GM23338 (cell line): ENCODE data around the gene CACNA2D3. TPM values are rescaled to one million over a fixed set of nuclear protein-coding genes. Genes with fewer than 3 reads are reported as not detected.

Experiments used
- ATAC-seq: fragments of 200-7000 bp; cut with Tn5 transposase; 3 replicates; pipeline ENCODE4 v1.9.1; 2020
- DNase-seq: peaks from one replicate; pipeline ENCODE4 v3.0.0-alpha.2; 2015; ENCODE audit warnings: low spot score
- H2AFZ ChIP-seq: fragments of 200-600 bp; sonication (generic); 2 replicates; pipeline ENCODE4 v1.8.0; 2016; ENCODE audit warnings: antibody characterized with exemption, mild to moderate bottlenecking, moderate library complexity
- H3F3A ChIP-seq: fragments of 200-600 bp; sonication (generic); replicated peaks from 2 replicates; pipeline ENCODE4 v1.8.0; 2017; ENCODE audit warnings: antibody characterized with exemption, mixed run types, low read depth
- H3K27ac ChIP-seq: fragments of 200-600 bp; sonication (generic); 2 replicates; pipeline ENCODE4 v1.6.1; 2016; ENCODE audit warnings: low read depth
- H3K27me3 ChIP-seq: fragments of 200-600 bp; sonication (generic); 2 replicates; pipeline ENCODE4 v1.8.0; 2016; ENCODE audit warnings: mild to moderate bottlenecking, mixed run types, moderate library complexity; ENCODE audit not compliant: insufficient read depth
- H3K36me3 ChIP-seq: fragments of 200-600 bp; sonication (generic); 2 replicates; pipeline ENCODE4 v1.8.0; 2016; ENCODE audit warnings: mild to moderate bottlenecking; ENCODE audit not compliant: insufficient read depth
- H3K4me1 ChIP-seq: fragments of 200-600 bp; sonication (generic); 2 replicates; pipeline ENCODE4 v1.8.0; 2016; ENCODE audit warnings: mild to moderate bottlenecking, moderate library complexity; ENCODE audit not compliant: insufficient read depth
- H3K4me2 ChIP-seq: fragments of 200-600 bp; sonication (generic); 2 replicates; pipeline ENCODE4 v1.7.1; 2017; ENCODE audit warnings: mixed run types
- H3K4me3 ChIP-seq: fragments of 200-600 bp; sonication (generic); 2 replicates; pipeline ENCODE4 v1.6.1; 2016; ENCODE audit warnings: mixed run types
- H3K79me2 ChIP-seq: fragments of 200-600 bp; sonication (generic); replicated peaks from 2 replicates; pipeline ENCODE4 v1.8.0; 2017; ENCODE audit warnings: mild to moderate bottlenecking; ENCODE audit not compliant: insufficient read depth
- H3K9me2 ChIP-seq: fragments of 200-600 bp; sonication (generic); 2 replicates; pipeline ENCODE4 v1.8.0; 2017; ENCODE audit not compliant: insufficient read depth
- H4K20me1 ChIP-seq: fragments of 200-600 bp; sonication (generic); replicated peaks from 2 replicates; pipeline ENCODE4 v1.8.0; 2017; ENCODE audit warnings: mild to moderate bottlenecking; ENCODE audit not compliant: insufficient read depth
- H3K27ac Mint-ChIP-seq: 2 replicates; pipeline ENCODE4 v1.8.0; 2020; ENCODE audit warnings: inconsistent platforms, mild to moderate bottlenecking, moderate library complexity, mixed read lengths
- H3K27me3 Mint-ChIP-seq: 3 replicates; pipeline ENCODE4 v1.8.0; 2022; ENCODE audit warnings: low read depth, mild to moderate bottlenecking, moderate library complexity, mixed read lengths, inconsistent platforms; ENCODE audit not compliant: insufficient read depth, poor library complexity
- H3K36me3 Mint-ChIP-seq: 3 replicates; pipeline ENCODE4 v1.8.0; 2021; ENCODE audit warnings: low read depth, mild to moderate bottlenecking, inconsistent platforms, moderate library complexity, mixed read lengths
- H3K4me1 Mint-ChIP-seq: 3 replicates; pipeline ENCODE4 v1.8.0; 2020; ENCODE audit warnings: mild to moderate bottlenecking, inconsistent platforms, mixed read lengths
- H3K4me3 Mint-ChIP-seq: 3 replicates; pipeline ENCODE4 v1.8.0; 2021; ENCODE audit warnings: moderate library complexity, mild to moderate bottlenecking, inconsistent platforms, mixed read lengths
- H3K9me3 Mint-ChIP-seq: 3 replicates; pipeline ENCODE4 v1.8.0; 2020; ENCODE audit warnings: moderate library complexity, mild to moderate bottlenecking, inconsistent platforms, mixed read lengths
- CREB1 ChIP-seq: fragments of 250-450 bp; sonication (Bioruptor Pico); IDR thresholded peaks from 2 replicates; pipeline ENCODE4 v1.5.0; 2020; ENCODE audit warnings: low read depth, mild to moderate bottlenecking, moderate library complexity
- EZH2 ChIP-seq: fragments of 200-600 bp; sonication (generic); IDR thresholded peaks from one replicate; pipeline ENCODE4 v1.8.0; 2017; ENCODE audit warnings: antibody characterized with exemption, mild to moderate bottlenecking, low read depth; ENCODE audit not compliant: unreplicated experiment
- EZH2phosphoT487 ChIP-seq: fragments of 200-600 bp; sonication (generic); IDR thresholded peaks from one replicate; pipeline ENCODE4 v1.8.1; 2018; ENCODE audit warnings: antibody characterized with exemption; ENCODE audit not compliant: unreplicated experiment
- JUNB ChIP-seq: IDR thresholded peaks from one replicate; pipeline ENCODE4 v1.6.1; 2016; ENCODE audit warnings: antibody characterized with exemption; ENCODE audit not compliant: unreplicated experiment
- NANOG ChIP-seq: IDR thresholded peaks from 2 replicates; pipeline ENCODE4 v1.6.1; 2016; ENCODE audit warnings: antibody characterized with exemption, borderline replicate concordance
- POLR2AphosphoS5 ChIP-seq: IDR thresholded peaks from 2 replicates; pipeline ENCODE4 v1.6.1; 2016; ENCODE audit warnings: antibody characterized with exemption, low read depth
- STAT1 ChIP-seq: IDR thresholded peaks from one replicate; pipeline ENCODE4 v1.6.1; 2016; ENCODE audit warnings: antibody characterized with exemption; ENCODE audit not compliant: unreplicated experiment
- ZNF114 ChIP-seq: fragments of 250-450 bp; sonication (Bioruptor Pico); IDR thresholded peaks from 2 replicates; pipeline ENCODE4 v1.5.0; 2020; ENCODE audit warnings: mild to moderate bottlenecking, moderate library complexity
- ZNF331 ChIP-seq: fragments of 250-450 bp; sonication (Bioruptor Pico); IDR thresholded peaks from 2 replicates; pipeline ENCODE4 v1.5.0; 2020; ENCODE audit warnings: low read depth, mild to moderate bottlenecking, moderate library complexity
- polyA plus RNA-seq: library from polyadenylated mRNA; unstranded; fragments of >200 nt; fragmentation: Nextera tagmentation; extraction: Ambion mirVana; gene quantifications from 2 replicates; pipeline ENCODE4 v1.2.1, GENCODE V29; 2016
- total RNA-seq: library from RNA; depleted of rRNA; stranded (reverse); fragments of >200 nt; shearing (Covaris generic); gene quantifications from 2 replicates; pipeline ENCODE4 v1.2.3, GENCODE V29; 2014
- TF ChIP-seq, protein P1 (sequence below): IDR thresholded peaks from 2 replicates; pipeline ENCODE4 v1.6.1; 2016; ENCODE audit warnings: antibody characterized with exemption
- TF ChIP-seq, protein P2 (sequence below): fragments of 250-450 bp; sonication (Bioruptor Pico); IDR thresholded peaks from 2 replicates; pipeline ENCODE4 v1.5.0; 2020; ENCODE audit warnings: mild to moderate bottlenecking, moderate library complexity

CACNA2D3 gene
- total and polyA plus RNA-seq, 2 experiments from 2014 or later, result 2.2 to 2.3 TPM

DNA sequence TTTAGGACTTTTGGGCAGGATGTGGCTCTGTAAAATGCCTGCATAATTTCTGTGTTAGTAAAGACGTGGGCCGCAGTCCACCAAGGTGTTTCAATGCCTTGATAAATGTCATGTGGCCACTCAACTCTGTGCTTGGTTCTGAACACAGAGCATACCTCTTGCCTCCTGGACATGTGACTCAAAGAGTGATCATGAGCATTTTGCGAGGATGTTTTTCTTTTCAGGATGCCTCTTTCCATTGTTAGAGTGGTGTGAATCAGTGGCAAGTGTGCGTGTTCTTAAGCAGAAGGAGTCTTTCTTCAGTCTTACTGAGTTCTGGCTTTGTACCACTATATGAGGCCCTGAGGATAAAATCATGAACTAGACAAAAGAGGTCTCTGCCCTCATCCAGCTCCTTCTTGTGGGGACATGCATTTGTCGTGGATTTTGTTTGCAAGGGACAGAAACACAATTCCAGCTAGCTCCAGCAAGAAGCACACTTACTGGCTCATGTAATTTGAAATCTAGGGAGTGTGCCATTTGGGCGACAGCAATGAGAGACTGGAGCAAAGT lies 442.1 kb downstream of the CACNA2D3 start (continued):
- TF ChIP-seq, protein P1, sequence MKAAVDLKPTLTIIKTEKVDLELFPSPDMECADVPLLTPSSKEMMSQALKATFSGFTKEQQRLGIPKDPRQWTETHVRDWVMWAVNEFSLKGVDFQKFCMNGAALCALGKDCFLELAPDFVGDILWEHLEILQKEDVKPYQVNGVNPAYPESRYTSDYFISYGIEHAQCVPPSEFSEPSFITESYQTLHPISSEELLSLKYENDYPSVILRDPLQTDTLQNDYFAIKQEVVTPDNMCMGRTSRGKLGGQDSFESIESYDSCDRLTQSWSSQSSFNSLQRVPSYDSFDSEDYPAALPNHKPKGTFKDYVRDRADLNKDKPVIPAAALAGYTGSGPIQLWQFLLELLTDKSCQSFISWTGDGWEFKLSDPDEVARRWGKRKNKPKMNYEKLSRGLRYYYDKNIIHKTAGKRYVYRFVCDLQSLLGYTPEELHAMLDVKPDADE, result no peak
- TF ChIP-seq CREB1 (no peak), EZH2 (no peak), NANOG (no peak)
- TF ChIP-seq, protein P2, sequence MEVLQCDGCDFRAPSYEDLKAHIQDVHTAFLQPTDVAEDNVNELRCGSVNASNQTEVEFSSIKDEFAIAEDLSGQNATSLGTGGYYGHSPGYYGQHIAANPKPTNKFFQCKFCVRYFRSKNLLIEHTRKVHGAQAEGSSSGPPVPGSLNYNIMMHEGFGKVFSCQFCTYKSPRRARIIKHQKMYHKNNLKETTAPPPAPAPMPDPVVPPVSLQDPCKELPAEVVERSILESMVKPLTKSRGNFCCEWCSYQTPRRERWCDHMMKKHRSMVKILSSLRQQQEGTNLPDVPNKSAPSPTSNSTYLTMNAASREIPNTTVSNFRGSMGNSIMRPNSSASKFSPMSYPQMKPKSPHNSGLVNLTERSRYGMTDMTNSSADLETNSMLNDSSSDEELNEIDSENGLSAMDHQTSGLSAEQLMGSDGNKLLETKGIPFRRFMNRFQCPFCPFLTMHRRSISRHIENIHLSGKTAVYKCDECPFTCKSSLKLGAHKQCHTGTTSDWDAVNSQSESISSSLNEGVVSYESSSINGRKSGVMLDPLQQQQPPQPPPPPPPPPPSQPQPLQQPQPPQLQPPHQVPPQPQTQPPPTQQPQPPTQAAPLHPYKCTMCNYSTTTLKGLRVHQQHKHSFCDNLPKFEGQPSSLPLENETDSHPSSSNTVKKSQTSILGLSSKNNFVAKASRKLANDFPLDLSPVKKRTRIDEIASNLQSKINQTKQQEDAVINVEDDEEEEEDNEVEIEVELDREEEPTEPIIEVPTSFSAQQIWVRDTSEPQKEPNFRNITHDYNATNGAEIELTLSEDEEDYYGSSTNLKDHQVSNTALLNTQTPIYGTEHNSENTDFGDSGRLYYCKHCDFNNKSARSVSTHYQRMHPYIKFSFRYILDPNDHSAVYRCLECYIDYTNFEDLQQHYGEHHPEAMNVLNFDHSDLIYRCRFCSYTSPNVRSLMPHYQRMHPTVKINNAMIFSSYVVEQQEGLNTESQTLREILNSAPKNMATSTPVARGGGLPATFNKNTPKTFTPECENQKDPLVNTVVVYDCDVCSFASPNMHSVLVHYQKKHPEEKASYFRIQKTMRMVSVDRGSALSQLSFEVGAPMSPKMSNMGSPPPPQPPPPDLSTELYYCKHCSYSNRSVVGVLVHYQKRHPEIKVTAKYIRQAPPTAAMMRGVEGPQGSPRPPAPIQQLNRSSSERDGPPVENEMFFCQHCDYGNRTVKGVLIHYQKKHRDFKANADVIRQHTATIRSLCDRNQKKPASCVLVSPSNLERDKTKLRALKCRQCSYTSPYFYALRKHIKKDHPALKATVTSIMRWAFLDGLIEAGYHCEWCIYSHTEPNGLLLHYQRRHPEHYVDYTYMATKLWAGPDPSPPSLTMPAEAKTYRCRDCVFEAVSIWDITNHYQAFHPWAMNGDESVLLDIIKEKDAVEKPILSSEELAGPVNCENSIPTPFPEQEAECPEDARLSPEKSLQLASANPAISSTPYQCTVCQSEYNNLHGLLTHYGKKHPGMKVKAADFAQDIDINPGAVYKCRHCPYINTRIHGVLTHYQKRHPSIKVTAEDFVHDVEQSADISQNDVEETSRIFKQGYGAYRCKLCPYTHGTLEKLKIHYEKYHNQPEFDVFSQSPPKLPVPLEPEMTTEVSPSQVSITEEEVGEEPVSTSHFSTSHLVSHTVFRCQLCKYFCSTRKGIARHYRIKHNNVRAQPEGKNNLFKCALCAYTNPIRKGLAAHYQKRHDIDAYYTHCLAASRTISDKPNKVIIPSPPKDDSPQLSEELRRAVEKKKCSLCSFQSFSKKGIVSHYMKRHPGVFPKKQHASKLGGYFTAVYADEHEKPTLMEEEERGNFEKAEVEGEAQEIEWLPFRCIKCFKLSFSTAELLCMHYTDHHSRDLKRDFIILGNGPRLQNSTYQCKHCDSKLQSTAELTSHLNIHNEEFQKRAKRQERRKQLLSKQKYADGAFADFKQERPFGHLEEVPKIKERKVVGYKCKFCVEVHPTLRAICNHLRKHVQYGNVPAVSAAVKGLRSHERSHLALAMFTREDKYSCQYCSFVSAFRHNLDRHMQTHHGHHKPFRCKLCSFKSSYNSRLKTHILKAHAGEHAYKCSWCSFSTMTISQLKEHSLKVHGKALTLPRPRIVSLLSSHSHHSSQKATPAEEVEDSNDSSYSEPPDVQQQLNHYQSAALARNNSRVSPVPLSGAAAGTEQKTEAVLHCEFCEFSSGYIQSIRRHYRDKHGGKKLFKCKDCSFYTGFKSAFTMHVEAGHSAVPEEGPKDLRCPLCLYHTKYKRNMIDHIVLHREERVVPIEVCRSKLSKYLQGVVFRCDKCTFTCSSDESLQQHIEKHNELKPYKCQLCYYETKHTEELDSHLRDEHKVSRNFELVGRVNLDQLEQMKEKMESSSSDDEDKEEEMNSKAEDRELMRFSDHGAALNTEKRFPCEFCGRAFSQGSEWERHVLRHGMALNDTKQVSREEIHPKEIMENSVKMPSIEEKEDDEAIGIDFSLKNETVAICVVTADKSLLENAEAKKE, result no peak

DNA sequence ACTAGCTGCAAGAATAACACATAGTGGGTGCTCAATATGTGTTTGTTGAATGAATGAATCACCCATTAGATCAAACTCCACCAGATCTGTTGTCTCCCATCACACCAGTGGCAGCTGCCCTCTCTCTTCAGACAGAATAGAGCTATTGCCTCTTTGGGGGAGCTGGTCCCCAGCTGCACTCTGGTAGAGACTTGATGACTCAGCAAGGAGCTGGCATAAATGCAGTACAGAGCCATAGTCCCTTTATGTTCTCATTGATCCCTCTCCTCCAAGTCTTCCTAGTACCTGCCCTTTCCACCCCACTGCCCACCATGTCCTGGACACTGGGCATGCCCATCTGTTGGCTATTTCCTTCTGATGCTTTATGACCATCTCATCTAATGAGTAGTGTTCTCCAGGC lies 443.6 kb downstream of the CACNA2D3 start:
- no peaks in the 10 kb centered on the region for H3F3A ChIP-seq
- no peaks in the 10 kb centered on the region for H3K79me2 ChIP-seq
- H3K27me3 ChIP-seq, result no peaks in the 10 kb centered on the region
- no peaks in the 10 kb centered on the region; the same call in 2 of the 3 replicates for H3K4me1 Mint-ChIP-seq
- no peak overlapping the region for H3K27ac ChIP-seq
- H3K4me2 ChIP-seq, result no peak overlapping the region
- no peak overlapping the region for H3K27ac Mint-ChIP-seq
- no peaks in the 10 kb centered on the region for H3K27me3 Mint-ChIP-seq
- DNase-seq (no peak), ATAC-seq (no peak)
- no peaks in the 10 kb centered on the region for H3K36me3 ChIP-seq
- H3K9me2 ChIP-seq, result no peaks in the 10 kb centered on the region
- H3K4me1 ChIP-seq, result no peaks in the 10 kb centered on the region; the same call in 1 of the 2 replicates
- no peak overlapping the region for H3K4me3 ChIP-seq
- H3K9me3 Mint-ChIP-seq, result peaks cover 4% of the 10 kb centered on the region; the same call in 1 of the 3 replicates
- no peak overlapping the region for H3K4me3 Mint-ChIP-seq
- H3K36me3 Mint-ChIP-seq, result no peaks in the 10 kb centered on the region
- H4K20me1 ChIP-seq, result no peaks in the 10 kb centered on the region
- no peak overlapping the region for H2AFZ ChIP-seq
- no peak for TF ChIP-seq CREB1
- TF ChIP-seq ZNF331, result no peak
- TF ChIP-seq ZNF114 (CRISPR knock-in tag), result no peak
- no peak for TF ChIP-seq POLR2AphosphoS5
- TF ChIP-seq STAT1, result no peak
- no peak for TF ChIP-seq EZH2
- TF ChIP-seq JUNB, result no peak
- TF ChIP-seq NANOG, result no peak
- no peak for TF ChIP-seq EZH2phosphoT487
